B cell (primary cell): ENCODE measurements around the gene UNC119. TPM values are rescaled to one million over a fixed set of nuclear protein-coding genes. Genes with fewer than 3 reads are reported as not detected.

Experiments used
- ATAC-seq: fragments of 200-7000 bp; cut with Tn5 transposase; one replicate; pipeline ENCODE4 v1.10.0; 2021; ENCODE audit warnings: low read depth, mild to moderate bottlenecking, moderate number of reproducible peaks, moderate library complexity
- CTCF ChIA-PET: fragments of 350-600 bp; sonication (Branson Sonifier 250); formaldehyde crosslinking; loops from one replicate; lab custom pipeline; 2021; ENCODE audit warnings: antibody characterized with exemption, inconsistent platforms; lab: Charles Lee
- POLR2A ChIA-PET: fragments of 350-600 bp; sonication (Branson Sonifier 250); formaldehyde crosslinking; loops from one replicate; lab custom pipeline; 2021; ENCODE audit warnings: antibody characterized with exemption; lab: Charles Lee
- DNase-seq: peaks from one replicate; pipeline ENCODE4 v3.0.0; 2013
- H2AFZ ChIP-seq: 2 replicates; pipeline ENCODE4 v1.6.1; 2012; ENCODE audit warnings: mild to moderate bottlenecking, low read depth, low read length; ENCODE audit not compliant: insufficient read depth, poor library complexity, severe bottlenecking
- H3K27ac ChIP-seq, 2 donors: 1 replicate in 1 of 2; 2 replicates in 1 of 2; pipeline ENCODE4 v1.5.1; 2012 to 2013; ENCODE audit warnings: low read length in 2 of 2, mild to moderate bottlenecking in 2 of 2, moderate library complexity in 1 of 2
- H3K27me3 ChIP-seq, 4 experiments: fragments of 200-600 bp in 1 of 4; sonication (generic) in 1 of 4; replicated peaks in 1 of 4; 1 replicate in 2 of 4; 2 replicates in 2 of 4; pipeline versions ENCODE4 v1.6.1 to v1.7.0; 2013 to 2016; ENCODE audit warnings: low read length in 3 of 4, mild to moderate bottlenecking in 2 of 4, mixed read lengths in 1 of 4, moderate library complexity in 1 of 4; ENCODE audit not compliant: insufficient read depth in 4 of 4, control insufficient read depth in 3 of 4; ENCODE audit errors: control extremely low read depth in 1 of 4
- H3K36me3 ChIP-seq, 2 experiments: replicated peaks in 1 of 2; 1 replicate in 1 of 2; 2 replicates in 1 of 2; pipeline versions ENCODE4 v1.6.1 to v1.7.1; 2013; ENCODE audit warnings: low read length in 1 of 2; ENCODE audit not compliant: insufficient read depth in 2 of 2, control insufficient read depth in 1 of 2; ENCODE audit errors: control extremely low read depth in 1 of 2, extremely low read depth in 1 of 2
- H3K4me1 ChIP-seq, 2 donors: fragments of 200-600 bp in 1 of 2; sonication (generic) in 1 of 2; 1 replicate in 1 of 2; 2 replicates in 1 of 2; pipeline versions ENCODE4 v1.5.1 to v1.6.1; 2013 to 2017; ENCODE audit warnings: low read length in 2 of 2; ENCODE audit not compliant: control insufficient read depth in 2 of 2, insufficient read depth in 2 of 2
- H3K4me2 ChIP-seq: replicated peaks from 2 replicates; pipeline ENCODE3; 2012; ENCODE audit warnings: mild to moderate bottlenecking, low read depth, low read length; ENCODE audit not compliant: poor library complexity, severe bottlenecking
- H3K4me3 ChIP-seq, 5 experiments: fragments of 200-600 bp in 1 of 5; sonication (generic) in 1 of 5; 1 replicate in 3 of 5; 2 replicates in 2 of 5; pipeline versions ENCODE4 v1.5.1 to v1.7.0; 2011 to 2016; ENCODE audit warnings: low read length in 4 of 5, mild to moderate bottlenecking in 4 of 5, low read depth in 2 of 5, control low read depth in 1 of 5, moderate library complexity in 1 of 5; ENCODE audit not compliant: insufficient read depth in 1 of 5; ENCODE audit errors: control extremely low read depth in 1 of 5, extremely low read depth in 1 of 5
- H3K79me2 ChIP-seq: fragments of 200-600 bp; sonication (generic); one replicate; pipeline ENCODE4 v1.6.0; 2016; ENCODE audit warnings: low read length; ENCODE audit not compliant: control insufficient read depth, insufficient read depth
- H3K9ac ChIP-seq: fragments of 200-600 bp; sonication (generic); 2 replicates; pipeline ENCODE4 v1.6.1; 2017; ENCODE audit warnings: mild to moderate bottlenecking, low read length, moderate library complexity
- H3K9me3 ChIP-seq, 3 donors: one replicate each; pipeline versions ENCODE4 v1.6.1 to v1.7.1; 2013; ENCODE audit warnings: low read length in 2 of 3; ENCODE audit not compliant: control insufficient read depth in 2 of 3, insufficient read depth in 1 of 3; ENCODE audit errors: control extremely low read depth in 1 of 3
- H4K20me1 ChIP-seq: 2 replicates; pipeline ENCODE4 v1.6.0; 2012; ENCODE audit warnings: mild to moderate bottlenecking, low read length; ENCODE audit not compliant: insufficient read depth, control insufficient read depth, poor library complexity, severe bottlenecking
- H3K27ac Mint-ChIP-seq: one replicate; pipeline ENCODE4 v1.8.0; 2021; ENCODE audit warnings: mixed read lengths
- H3K27me3 Mint-ChIP-seq: one replicate; pipeline ENCODE4 v1.8.0; 2021; ENCODE audit warnings: mixed read lengths
- H3K4me1 Mint-ChIP-seq: one replicate; pipeline ENCODE4 v1.8.0; 2021; ENCODE audit warnings: mixed read lengths
- H3K4me3 Mint-ChIP-seq: one replicate; pipeline ENCODE4 v1.8.0; 2021; ENCODE audit warnings: mixed read lengths
- H3K9me3 Mint-ChIP-seq: one replicate; pipeline ENCODE4 v1.8.0; 2022; ENCODE audit warnings: mixed read lengths; ENCODE audit not compliant: insufficient read depth
- EZH2 ChIP-seq: IDR thresholded peaks from 2 replicates; pipeline ENCODE4 v1.6.1; 2012; ENCODE audit warnings: borderline replicate concordance, low read depth, mild to moderate bottlenecking, moderate library complexity, low read length; ENCODE audit not compliant: insufficient read depth, poor library complexity, severe bottlenecking
- WGBS: methylation state at CpG from one replicate; pipeline ENCODE4 v1.1.5; 2013; ENCODE audit warnings: missing lambda C conversion rate; ENCODE audit not compliant: insufficient coverage; 5-methylcytosine and 5-hydroxymethylcytosine counted together
- intact Hi-C: fragments of 100-400 bp; cut with micrococcal nuclease; formaldehyde crosslinking; loops from one replicate; pipeline ENCODE4 v1.10.0; 2022
- polyA plus RNA-seq: library from polyadenylated mRNA; depleted of rRNA; stranded (reverse); fragments of >200 nt; gene quantifications from 2 replicates; pipeline ENCODE4 v1.2.3, GENCODE V29; 2012
- total RNA-seq, 2 donors: library from RNA; stranded (reverse); fragments of 120-200 nt in 1 of 2; gene quantifications; 1 replicate in 1 of 2; 2 replicates in 1 of 2; pipeline versions ENCODE4 v1.2.3 to v1.2.4, GENCODE V29; 2013 to 2022
- TF ChIP-seq, protein P1 (sequence below): fragments of 200-600 bp; IDR thresholded peaks from one replicate; pipeline ENCODE4 v1.8.0; 2022; ENCODE audit warnings: antibody characterized with exemption, mild to moderate bottlenecking

UNC119 gene
- total and polyA plus RNA-seq, 2 donors (not counting 1 experiment from before 2014, with no cell fraction given): 75.3 to 174 TPM

GRCh38 chr17:28524476-28525424 lies 27.7 kb downstream of the UNC119 start:
- CTCF ChIA-PET: no interaction called here
- Histone ChIP-seq H3K4me3 (no peak overlapping the region), H4K20me1 (no peaks in the 10 kb centered on the region), H3K4me2 (no peak overlapping the region), H3K79me2 (no peaks in the 10 kb centered on the region), H3K4me1 (no peaks in the 10 kb centered on the region), H3K9me3 (no peaks in the 10 kb centered on the region), H3K9ac (no peak overlapping the region), H3K27ac (no peak overlapping the region), H3K27me3 (no peaks in the 10 kb centered on the region), H3K36me3 (no peaks in the 10 kb centered on the region), H2AFZ (no peak overlapping the region)
- intact Hi-C loops: no loop called here
- Mint-ChIP-seq H3K4me3 (no peak overlapping the region), H3K27ac (no peak overlapping the region), H3K27me3 (no peaks in the 10 kb centered on the region), H3K9me3 (no peaks in the 10 kb centered on the region), H3K4me1 (no peaks in the 10 kb centered on the region)
- DNase-seq (no peak), ATAC-seq (no peak)
- 93% methylated on average over 25 of the region's 25 CpGs for WGBS
- POLR2A ChIA-PET: no interaction called here
- TF ChIP-seq EZH2: no peak
- TF ChIP-seq, protein P1, sequence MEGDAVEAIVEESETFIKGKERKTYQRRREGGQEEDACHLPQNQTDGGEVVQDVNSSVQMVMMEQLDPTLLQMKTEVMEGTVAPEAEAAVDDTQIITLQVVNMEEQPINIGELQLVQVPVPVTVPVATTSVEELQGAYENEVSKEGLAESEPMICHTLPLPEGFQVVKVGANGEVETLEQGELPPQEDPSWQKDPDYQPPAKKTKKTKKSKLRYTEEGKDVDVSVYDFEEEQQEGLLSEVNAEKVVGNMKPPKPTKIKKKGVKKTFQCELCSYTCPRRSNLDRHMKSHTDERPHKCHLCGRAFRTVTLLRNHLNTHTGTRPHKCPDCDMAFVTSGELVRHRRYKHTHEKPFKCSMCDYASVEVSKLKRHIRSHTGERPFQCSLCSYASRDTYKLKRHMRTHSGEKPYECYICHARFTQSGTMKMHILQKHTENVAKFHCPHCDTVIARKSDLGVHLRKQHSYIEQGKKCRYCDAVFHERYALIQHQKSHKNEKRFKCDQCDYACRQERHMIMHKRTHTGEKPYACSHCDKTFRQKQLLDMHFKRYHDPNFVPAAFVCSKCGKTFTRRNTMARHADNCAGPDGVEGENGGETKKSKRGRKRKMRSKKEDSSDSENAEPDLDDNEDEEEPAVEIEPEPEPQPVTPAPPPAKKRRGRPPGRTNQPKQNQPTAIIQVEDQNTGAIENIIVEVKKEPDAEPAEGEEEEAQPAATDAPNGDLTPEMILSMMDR: no peak

DNA sequence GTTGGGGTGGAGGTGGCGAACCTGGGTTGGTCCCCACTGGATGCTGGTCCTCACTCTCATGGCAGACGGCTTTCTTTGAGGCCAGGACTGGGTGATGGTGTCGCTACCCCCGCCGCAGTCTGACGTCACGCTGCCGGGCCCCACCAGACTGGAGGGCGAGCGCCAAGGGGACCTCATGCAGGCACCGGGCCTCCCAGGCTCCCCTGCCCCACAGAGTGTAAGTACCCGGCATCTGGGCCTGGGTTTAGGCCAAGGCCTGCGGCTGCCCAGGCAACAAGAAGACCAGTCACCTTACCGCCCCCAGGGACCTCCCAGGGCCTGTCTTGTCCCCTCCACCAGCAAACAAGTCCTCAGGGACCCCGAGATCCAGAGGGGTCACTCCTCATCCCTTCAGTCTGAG lies 28.5 kb downstream of the UNC119 start:
- POLR2A ChIA-PET: no interaction called here
- no peak overlapping the region for H3K9ac ChIP-seq

More for the DNA sequence above, 28.5 kb downstream of the UNC119 start:
- no peaks in the 10 kb centered on the region for H3K79me2 ChIP-seq
- Mint-ChIP-seq H3K4me1 (no peaks in the 10 kb centered on the region), H3K27me3 (no peaks in the 10 kb centered on the region), H3K9me3 (no peaks in the 10 kb centered on the region), H3K4me3 (no peak overlapping the region), H3K27ac (no peak overlapping the region)
- 92% methylated on average over 14 of the region's 15 CpGs for WGBS
- intact Hi-C loops: no loop called here
- H4K20me1 ChIP-seq: no peaks in the 10 kb centered on the region
- H3K4me2 ChIP-seq: no peak overlapping the region
- CTCF ChIA-PET: no interaction called here
- H3K4me1 ChIP-seq: peaks cover 0 to 5% of the 10 kb centered on the region in 2 donors
- no peak for TF ChIP-seq EZH2
- TF ChIP-seq, protein P1: no peak
- no peaks in the 10 kb centered on the region for H3K36me3 ChIP-seq
- no peak for ATAC-seq
- H3K27me3 ChIP-seq: no peaks in the 10 kb centered on the region
- no peak overlapping the region for H3K4me3 ChIP-seq
- no peak overlapping the region for H3K27ac ChIP-seq
- no peak for DNase-seq
- H3K9me3 ChIP-seq: no peaks in the 10 kb centered on the region
- no peak overlapping the region for H2AFZ ChIP-seq
